Mesodermal cell (in vitro differentiated cells): ENCODE data around the gene CEP250.
"Not testable (repeated sequence)": the region's sequence is repeated elsewhere in the genome, so short reads cannot be mapped to it uniquely, and the experiment has no call there.

Experiments
- H3K27ac ChIP-seq: 2 replicates; pipeline ENCODE4 v1.7.0; 2013; ENCODE audit warnings: mild to moderate bottlenecking, low read depth, low read length, moderate library complexity; ENCODE audit not compliant: severe bottlenecking
- H3K36me3 ChIP-seq: 2 replicates; pipeline ENCODE4 v1.7.1; 2013; ENCODE audit warnings: mild to moderate bottlenecking, low read length, moderate library complexity; ENCODE audit not compliant: control insufficient read depth, insufficient read depth
- H3K4me1 ChIP-seq: one replicate; pipeline ENCODE4 v1.7.1; 2013; ENCODE audit warnings: mild to moderate bottlenecking, low read length; ENCODE audit not compliant: insufficient read depth, control insufficient read depth, poor library complexity, severe bottlenecking
- H3K4me3 ChIP-seq: 2 replicates; pipeline ENCODE4 v1.7.0; 2013; ENCODE audit warnings: low read length, control low read depth, mild to moderate bottlenecking; ENCODE audit not compliant: insufficient read depth, poor library complexity, severe bottlenecking; ENCODE audit errors: extremely low read depth
- H3K9me3 ChIP-seq: 2 replicates; pipeline ENCODE4 v1.7.1; 2013; ENCODE audit warnings: mild to moderate bottlenecking, low read length, moderate library complexity; ENCODE audit not compliant: control insufficient read depth
- WGBS, 2 experiments: methylation state at CpG; one replicate each; pipeline ENCODE4 v1.1.5; 2013; ENCODE audit warnings: missing lambda C conversion rate in 2 of 2; ENCODE audit not compliant: insufficient coverage in 2 of 2; 5-methylcytosine and 5-hydroxymethylcytosine counted together

CEP250 gene

DNA sequence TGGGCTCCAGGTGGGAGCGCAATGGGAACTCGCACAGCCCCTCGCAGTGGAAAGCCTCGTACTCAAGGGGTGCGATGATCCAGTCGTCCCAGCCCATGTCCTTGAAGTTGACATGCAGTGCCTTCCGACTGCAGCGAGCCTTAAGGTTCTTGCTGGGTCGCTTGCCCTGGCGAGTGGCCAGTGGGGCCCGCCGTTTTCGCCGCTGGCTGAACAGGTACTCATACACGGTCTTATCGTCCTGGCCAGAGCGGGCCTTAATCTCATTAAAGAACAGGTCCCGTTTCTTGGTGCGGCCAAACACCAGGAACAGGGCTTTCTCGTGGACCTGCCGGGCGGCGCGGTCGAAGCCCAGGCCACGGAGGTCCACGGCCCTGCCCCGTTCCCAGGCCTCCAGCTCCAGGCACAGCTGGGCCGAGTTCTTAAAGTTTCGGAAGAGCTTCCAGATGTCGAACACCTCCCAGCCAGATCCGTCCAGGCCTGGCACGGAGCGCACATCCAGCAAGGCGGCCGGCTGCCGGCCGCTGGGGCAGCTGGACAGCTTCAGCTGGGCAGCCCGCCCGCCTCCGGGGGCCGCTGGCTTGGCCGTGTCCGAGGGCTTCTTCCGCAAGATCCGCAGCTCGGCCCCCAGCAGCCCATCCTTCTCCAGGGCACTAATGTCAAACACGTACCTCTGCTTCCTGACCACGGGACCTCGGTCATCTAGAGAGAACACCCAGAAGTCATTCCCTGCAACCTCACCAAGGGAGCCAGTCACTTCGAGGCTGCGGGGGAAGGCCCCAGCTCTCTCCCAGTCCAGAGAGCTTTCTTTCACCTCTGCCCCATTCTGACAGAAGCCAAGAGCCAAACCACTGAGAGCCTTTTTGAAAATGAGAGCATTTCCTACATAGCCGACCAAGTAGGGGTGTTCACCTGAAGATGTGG lies 21.1 kb upstream of the CEP250 start:
- Histone ChIP-seq H3K4me1 (peaks cover 17% of the 10 kb centered on the region), H3K4me3 (no peak overlapping the region), H3K27ac (no peak overlapping the region), H3K36me3 (no peaks in the 10 kb centered on the region), H3K9me3 (no peaks in the 10 kb centered on the region)
- WGBS, 2 experiments = 94 to 96% methylated on average over 52 to 53 of the region's 53 CpGs

GRCh38 chr20:35436177-35436573 lies 19.2 kb upstream of the CEP250 start:
- Histone ChIP-seq H3K36me3 (no peaks in the 10 kb centered on the region), H3K4me1 (peaks cover 17% of the 10 kb centered on the region), H3K4me3 (no peak overlapping the region), H3K9me3 (no peaks in the 10 kb centered on the region), H3K27ac (no peak overlapping the region)
- WGBS, 2 experiments = 38% methylated on average over 2 of the region's 4 CpGs; no CpG with 5 or more reads in 1 of the 2 experiments

- no peaks in the 10 kb centered on the region for H3K9me3 ChIP-seq
- H3K4me1 ChIP-seq = peaks cover 12% of the 10 kb centered on the region
- H3K27ac ChIP-seq = no peak overlapping the region
- 80 to 82% methylated on average over 6 of the region's 8 CpGs for WGBS, 2 experiments
- no peaks in the 10 kb centered on the region for H3K36me3 ChIP-seq
- H3K4me3 ChIP-seq = no peak overlapping the region
Measured at GRCh38 chr20:35437599-35437998, 17.8 kb upstream of the CEP250 start.

- H3K9me3 ChIP-seq = no peaks in the 10 kb centered on the region
- peaks cover 7% of the 10 kb centered on the region for H3K4me1 ChIP-seq
- 77 to 80% methylated on average over 3 to 4 of the region's 6 CpGs for WGBS, 2 experiments
- H3K4me3 ChIP-seq = no peak overlapping the region
- no peak overlapping the region for H3K27ac ChIP-seq
- H3K36me3 ChIP-seq = no peaks in the 10 kb centered on the region
Measured at GRCh38 chr20:35443003-35443402, 12.4 kb upstream of the CEP250 start.

DNA sequence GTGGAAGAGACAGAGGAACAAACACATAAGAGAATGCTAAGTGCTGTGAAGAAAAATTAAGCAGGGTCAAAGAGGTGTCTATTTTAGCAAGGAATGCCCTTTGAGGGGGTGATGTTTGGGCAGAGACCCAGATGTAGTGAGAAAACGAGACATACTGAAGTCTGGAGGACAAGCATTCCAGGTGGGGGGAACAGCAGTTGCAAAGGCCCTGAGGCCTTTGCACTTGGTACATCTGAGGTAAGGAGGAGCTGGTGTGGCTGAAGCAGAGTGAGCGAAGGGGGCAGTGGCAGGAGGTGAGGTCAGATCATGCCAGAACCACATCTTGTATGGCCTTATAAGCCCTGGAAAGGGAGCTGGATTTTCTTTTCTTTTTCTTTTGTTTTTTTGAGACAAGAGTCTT lies 11.2 kb upstream of the CEP250 start:
- no peaks in the 10 kb centered on the region for H3K9me3 ChIP-seq
- H3K4me3 ChIP-seq = no peak overlapping the region
- no peak overlapping the region for H3K27ac ChIP-seq
- H3K4me1 ChIP-seq = no peaks in the 10 kb centered on the region
- 91 to 92% methylated on average over 1 to 2 of the region's 2 CpGs for WGBS, 2 experiments
- no peaks in the 10 kb centered on the region for H3K36me3 ChIP-seq

DNA sequence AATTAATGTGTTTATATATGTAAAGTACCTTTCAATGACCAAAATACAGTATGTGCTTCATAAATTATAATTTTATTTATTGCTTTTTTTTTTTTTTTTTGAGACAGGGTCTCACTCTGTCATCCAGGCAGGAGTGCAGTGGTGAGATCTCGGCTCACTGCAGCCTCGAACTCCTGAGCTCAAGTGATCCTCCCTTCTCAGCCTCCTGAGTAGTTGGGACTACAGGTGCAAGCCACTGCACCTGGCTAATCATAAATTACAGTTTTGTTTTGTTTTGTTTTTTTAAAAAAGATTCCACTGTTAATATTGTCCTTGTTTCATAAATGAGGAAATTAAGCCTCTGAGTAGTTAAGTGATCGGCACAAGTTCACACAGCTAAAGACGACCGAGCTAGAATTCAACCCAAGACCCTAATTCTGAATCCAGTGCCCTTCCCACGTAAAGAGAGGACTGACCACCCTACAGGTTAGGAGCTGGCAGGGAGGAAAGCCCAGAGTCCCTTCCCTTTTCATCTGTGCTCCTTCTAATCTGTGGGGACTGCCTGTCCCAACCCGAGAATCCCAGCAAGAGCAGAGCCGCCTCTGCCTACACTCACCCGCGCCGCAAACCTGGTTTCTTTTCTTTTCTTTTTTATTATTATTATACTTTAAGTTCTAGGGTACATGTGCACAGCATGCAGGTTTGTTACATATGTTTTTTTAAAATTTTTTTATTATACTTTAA lies 8.9 kb upstream of the CEP250 start:
- Histone ChIP-seq H3K4me1 (no peaks in the 10 kb centered on the region), H3K36me3 (no peaks in the 10 kb centered on the region), H3K27ac (no peak overlapping the region), H3K4me3 (no peak overlapping the region), H3K9me3 (no peaks in the 10 kb centered on the region)
- WGBS, 2 experiments = 95 to 100% methylated on average over 4 to 5 of the region's 11 CpGs

- Histone ChIP-seq H3K36me3 (no peaks in the 10 kb centered on the region), H3K4me3 (no peak overlapping the region), H3K4me1 (no peaks in the 10 kb centered on the region), H3K27ac (no peak overlapping the region), H3K9me3 (no peaks in the 10 kb centered on the region)
- WGBS, 2 experiments = 0 to 11% methylated on average over 5 to 10 of the region's 11 CpGs
Measured at GRCh38 chr20:35447082-35447789, 8.2 kb upstream of the CEP250 start.

DNA sequence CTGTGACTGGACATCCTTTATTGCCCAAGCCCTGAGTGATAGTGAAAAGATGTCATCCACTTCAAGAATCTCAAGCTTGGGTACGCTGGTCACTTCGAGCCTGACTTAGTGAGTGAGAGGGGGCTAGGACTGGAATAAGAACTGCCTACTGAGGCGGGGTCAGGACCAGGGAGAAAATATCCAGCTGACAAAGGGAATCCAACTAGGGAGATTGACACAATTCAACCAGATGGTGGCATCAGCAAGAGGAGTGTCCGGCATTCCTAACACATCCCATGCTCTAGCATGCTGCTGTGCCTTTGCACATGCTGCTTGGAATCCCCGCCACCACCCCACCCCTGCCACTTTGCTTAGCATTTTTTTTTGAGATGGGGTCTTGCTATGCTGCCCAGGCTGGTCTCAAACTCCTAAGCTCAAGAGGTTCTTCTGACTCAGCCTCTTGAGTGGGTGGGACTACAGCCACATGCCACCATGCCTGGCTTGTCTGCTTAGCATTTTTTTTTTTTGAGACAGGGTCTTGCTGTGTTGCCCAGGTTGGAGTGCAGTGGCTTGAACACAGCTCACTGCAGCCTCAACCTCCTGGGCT lies 6.5 kb upstream of the CEP250 start:
- Histone ChIP-seq H3K4me3 (no peak overlapping the region), H3K9me3 (no peaks in the 10 kb centered on the region), H3K4me1 (no peaks in the 10 kb centered on the region), H3K36me3 (no peaks in the 10 kb centered on the region), H3K27ac (no peak overlapping the region)
- 92 to 97% methylated on average over 4 to 5 of the region's 5 CpGs for WGBS, 2 experiments

- 87 to 89% methylated on average over 3 to 5 of the region's 13 CpGs for WGBS, 2 experiments
- not testable (repeated sequence) for H3K4me3 ChIP-seq, H3K27ac ChIP-seq, H3K9me3 ChIP-seq, H3K4me1 ChIP-seq, H3K36me3 ChIP-seq
Measured at GRCh38 chr20:35449855-35450254, 5.5 kb upstream of the CEP250 start.

DNA sequence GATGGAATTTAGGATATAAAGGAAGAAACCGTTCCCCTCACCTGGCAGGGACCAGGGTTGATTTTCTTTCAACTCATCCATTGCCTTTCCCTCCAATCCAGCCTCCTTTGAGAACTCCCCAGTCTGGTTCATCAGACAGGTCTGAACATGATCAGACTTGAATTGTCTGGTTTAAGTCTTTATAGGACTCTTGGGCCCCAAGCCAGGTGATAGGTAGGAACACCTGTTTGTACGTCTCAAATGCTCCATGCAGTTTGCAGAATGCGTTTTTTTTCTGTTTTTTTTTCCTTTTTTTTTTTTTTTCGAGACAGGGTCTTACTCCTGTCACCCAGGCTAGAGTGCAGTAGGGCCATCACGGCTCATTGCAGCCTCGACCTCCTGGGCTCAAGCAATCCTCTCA lies 4.1 kb upstream of the CEP250 start:
- Histone ChIP-seq H3K36me3 (no peaks in the 10 kb centered on the region), H3K27ac (no peak overlapping the region), H3K4me3 (no peak overlapping the region), H3K9me3 (no peaks in the 10 kb centered on the region), H3K4me1 (no peaks in the 10 kb centered on the region)
- 93 to 100% methylated on average over 2 of the region's 6 CpGs for WGBS, 2 experiments
